Kidney (tissue), 14 donors: ENCODE results near the gene RBM26. TPM values are rescaled to one million over a fixed set of nuclear protein-coding genes. Genes with fewer than 3 reads are reported as not detected.

Source experiments
- DNase-seq, 5 donors: peaks; one replicate each; pipeline ENCODE4 v3.0.0-alpha.2; 2013 to 2020
- FAIRE-seq: peaks from 2 replicates; lab custom pipeline; 2012; peaks lifted over from hg19 to GRCh38; lab: Jason Lieb, UNC
- H3K27ac ChIP-seq, 2 donors: one replicate each; pipeline ENCODE4 v1.7.0; 2013; ENCODE audit warnings: low read depth in 2 of 2, low read length in 2 of 2, inconsistent platforms in 1 of 2
- H3K27me3 ChIP-seq: one replicate; pipeline ENCODE4 v1.7.1; 2013; ENCODE audit warnings: low read length, inconsistent platforms; ENCODE audit not compliant: control insufficient read depth, insufficient read depth
- H3K36me3 ChIP-seq, 3 donors: one replicate each; pipeline versions ENCODE4 v1.7.0 to v1.7.1; 2013; ENCODE audit warnings: low read length in 3 of 3, control low read depth in 1 of 3, inconsistent platforms in 1 of 3; ENCODE audit not compliant: insufficient read depth in 3 of 3, control insufficient read depth in 2 of 3
- H3K4me1 ChIP-seq, 3 donors: one replicate each; pipeline versions ENCODE4 v1.7.0 to v1.7.1; 2013; ENCODE audit warnings: low read length in 3 of 3, inconsistent platforms in 1 of 3, low read depth in 1 of 3; ENCODE audit not compliant: control insufficient read depth in 2 of 3, insufficient read depth in 2 of 3
- H3K4me3 ChIP-seq, 3 donors: one replicate each; pipeline versions ENCODE4 v1.7.0 to v1.8.1; 2013; ENCODE audit warnings: low read length in 3 of 3, control low read depth in 1 of 3, inconsistent platforms in 1 of 3
- H3K9ac ChIP-seq, 3 donors: one replicate each; pipeline versions ENCODE4 v1.7.0 to v1.7.1; 2013; ENCODE audit warnings: low read length in 3 of 3, control low read depth in 1 of 3, inconsistent platforms in 1 of 3
- H3K9me3 ChIP-seq, 3 donors: one replicate each; pipeline versions ENCODE4 v1.7.0 to v1.7.1; 2013; ENCODE audit warnings: low read length in 3 of 3, control low read depth in 1 of 3, inconsistent platforms in 1 of 3; ENCODE audit not compliant: control insufficient read depth in 2 of 3, insufficient read depth in 1 of 3
- CTCF ChIP-seq: IDR thresholded peaks from 3 replicates; pipeline ENCODE4 v1.5.1; 2012; ENCODE audit warnings: mild to moderate bottlenecking, moderate library complexity, borderline replicate concordance; ENCODE audit not compliant: insufficient read depth; ENCODE audit errors: extremely low read depth
- intact Hi-C: fragments of 100-400 bp; cut with DNase I; formaldehyde crosslinking; loops from one replicate; pipeline ENCODE4 v1.11.1; 2022
- polyA plus RNA-seq: library from polyadenylated mRNA; stranded (reverse); fragments of 350-450 nt; fragmentation: Illumina TruSeq; extraction: RNeasy Lipid Tissue Mini Kit (QIAGEN cat#74804); gene quantifications from one replicate; pipeline ENCODE4 v1.2.3, GENCODE V29; 2014; ENCODE audit warnings: low read depth, low replicate concordance; ENCODE audit not compliant: insufficient read depth
- total RNA-seq: library from RNA; stranded (reverse); fragmentation: NEBNext Ultra II Directional; extraction: Animal tissue kit (Norgen Biotek cat#: 25700); gene quantifications from one replicate; pipeline ENCODE4 v1.2.1, GENCODE V29; 2021
- donor health status: control.
- donor health status: control.
- donor health status: control.
- donor health status: control.
- donor health status: control.
- donor health status: DM: yes; HTN: yes; CAD: no.
- donor health status: Normal renal cell carcinoma (clear cell type).

Gene RBM26
- total and polyA plus RNA-seq, 2 donors from 2014 or later: 14.5 to 39.2 TPM

- intact Hi-C loops: no loop called here
- no peaks in the 10 kb centered on the region for H3K9me3 ChIP-seq
- TF ChIP-seq CTCF: no peak
- no peak overlapping the region for H3K4me3 ChIP-seq
- FAIRE-seq (no peak), DNase-seq (no peak)
- H3K27me3 ChIP-seq: no peaks in the 10 kb centered on the region
- no peak overlapping the region for H3K9ac ChIP-seq
- no peaks in the 10 kb centered on the region for H3K36me3 ChIP-seq
- no peak overlapping the region for H3K27ac ChIP-seq
- no peaks in the 10 kb centered on the region for H3K4me1 ChIP-seq
Measured at GRCh38 chr13:79287939-79288795, 117.9 kb downstream of the RBM26 start.

- Histone ChIP-seq H3K9me3 (no peaks in the 10 kb centered on the region), H3K27me3 (no peaks in the 10 kb centered on the region), H3K27ac (no peak overlapping the region), H3K4me1 (no peaks in the 10 kb centered on the region), H3K36me3 (no peaks in the 10 kb centered on the region), H3K9ac (no peak overlapping the region), H3K4me3 (no peak overlapping the region)
- TF ChIP-seq CTCF: no peak
- DNase-seq: no peak
- intact Hi-C loops: no loop called here
- no peak for FAIRE-seq
Measured at GRCh38 chr13:79285159-79285558, 120.9 kb downstream of the RBM26 start.

DNA sequence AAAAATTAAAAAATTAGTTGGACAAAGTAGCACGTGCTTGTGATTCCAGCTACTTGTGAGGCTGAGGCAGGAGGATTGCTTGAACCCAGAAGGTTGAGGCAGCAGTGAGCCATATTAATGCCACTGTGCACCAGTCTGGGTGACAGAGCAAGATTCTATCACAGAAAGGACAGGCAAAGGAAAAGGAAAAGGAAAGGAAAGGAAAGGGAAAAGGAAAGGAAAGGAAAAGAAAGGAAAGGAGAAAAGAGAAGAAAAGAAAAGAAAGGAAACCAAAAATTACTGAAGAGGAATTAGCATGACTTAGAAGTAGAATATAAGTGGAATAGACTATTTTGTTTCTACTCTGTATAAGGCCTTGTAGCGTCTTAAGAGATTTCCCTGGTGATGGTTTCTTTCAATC, 122.3 kb downstream of the RBM26 start:
- Histone ChIP-seq H3K36me3 (no peaks in the 10 kb centered on the region), H3K9me3 (no peaks in the 10 kb centered on the region), H3K4me3 (no peak overlapping the region), H3K4me1 (no peaks in the 10 kb centered on the region), H3K27me3 (no peaks in the 10 kb centered on the region), H3K27ac (no peak overlapping the region), H3K9ac (no peak overlapping the region)
- no peak for DNase-seq
- no peak for TF ChIP-seq CTCF
- intact Hi-C loops: no loop called here
- FAIRE-seq: no peak

GRCh38 chr13:79282976-79283375, 123.1 kb downstream of the RBM26 start:
- no peaks in the 10 kb centered on the region for H3K36me3 ChIP-seq
- no peak overlapping the region for H3K9ac ChIP-seq
- no peaks in the 10 kb centered on the region for H3K27me3 ChIP-seq
- DNase-seq: no peak
- no peak for TF ChIP-seq CTCF
- H3K9me3 ChIP-seq: no peaks in the 10 kb centered on the region
- no peak overlapping the region for H3K4me3 ChIP-seq
- H3K4me1 ChIP-seq: no peaks in the 10 kb centered on the region
- H3K27ac ChIP-seq: no peak overlapping the region
- intact Hi-C loops: no loop called here
- FAIRE-seq: no peak
